Middle frontal gyrus (tissue), 1 donor: ENCODE measurements around the gene DDA1.
"Not testable (repeated sequence)": the region's sequence is repeated elsewhere in the genome, so short reads cannot be mapped to it uniquely, and the experiment has no call there.

Experiments
- DNase-seq: peaks from one replicate; pipeline ENCODE4 v3.0.0-alpha.2; 2015; ENCODE audit warnings: low spot score; ENCODE audit errors: extremely low spot score

DDA1 gene

DNA sequence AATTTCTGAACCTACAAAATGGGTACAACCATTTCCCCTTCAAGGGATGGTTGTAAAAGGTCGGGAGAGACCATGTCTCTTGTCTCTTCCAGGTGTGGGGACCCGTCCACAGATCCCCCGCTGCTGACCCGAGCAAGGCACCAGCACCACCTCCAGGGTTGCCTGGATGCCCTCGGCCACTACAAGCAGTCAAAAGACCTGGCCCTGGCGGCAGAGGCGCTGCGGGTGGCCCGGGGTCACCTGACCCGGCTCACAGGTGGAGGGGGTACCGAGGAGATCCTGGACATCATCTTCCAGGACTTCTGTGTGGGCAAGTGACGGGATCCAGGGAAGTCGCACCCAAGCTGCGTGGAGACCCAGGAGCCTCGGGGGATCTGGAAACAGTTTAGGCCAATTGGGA lies 32.0 kb downstream of the DDA1 start:
- no peak for DNase-seq

DNA sequence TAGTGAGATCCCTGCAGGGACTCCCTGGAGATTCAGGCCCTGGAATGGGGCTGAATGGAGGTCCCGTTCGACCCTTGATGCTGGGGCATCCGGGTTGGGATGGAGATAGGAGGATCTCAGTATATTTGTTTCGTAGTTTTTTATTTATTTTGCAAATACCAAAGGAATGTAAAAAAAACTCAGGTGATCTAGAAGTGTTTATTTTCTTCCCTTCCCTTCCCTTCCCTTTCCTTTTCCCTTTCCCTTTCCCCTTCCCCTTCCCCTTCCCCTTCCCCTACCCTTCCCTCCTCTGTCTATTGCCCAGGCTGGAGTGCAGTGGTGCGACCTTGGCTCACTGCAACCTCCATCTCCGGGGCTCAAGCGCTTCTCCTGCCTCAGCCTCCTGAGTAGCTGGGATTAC lies 32.5 kb downstream of the DDA1 start:
- no peak for DNase-seq

DNA sequence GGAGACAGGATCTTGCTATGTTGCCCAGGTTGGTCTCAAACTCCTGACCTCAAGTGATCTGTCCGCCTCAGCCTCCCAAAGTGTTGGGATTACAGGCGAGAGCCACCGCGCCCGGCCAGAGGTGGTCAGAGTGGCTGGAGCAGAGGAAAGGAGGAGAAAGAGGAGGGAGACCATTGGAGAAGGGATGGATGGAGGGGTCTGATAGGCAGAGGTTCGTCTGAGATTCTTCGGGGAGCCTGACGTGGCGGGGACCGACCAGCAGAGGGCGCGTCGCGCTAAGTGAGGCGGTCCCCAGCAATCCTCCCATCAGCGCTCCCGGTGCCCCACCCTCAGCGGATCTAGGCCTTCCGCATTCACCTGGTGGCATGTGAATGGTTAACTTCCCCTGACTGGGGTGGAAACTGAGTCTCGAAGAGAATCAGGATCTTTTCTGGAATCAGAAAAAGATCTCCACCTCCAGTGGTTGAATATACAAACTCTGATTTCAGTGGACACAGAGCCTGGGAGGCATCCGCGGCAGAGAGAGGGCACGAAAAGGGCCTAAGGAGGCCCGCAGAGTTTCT lies 36.8 kb downstream of the DDA1 start:
- peak; percentile 32 for DNase-seq

DNA sequence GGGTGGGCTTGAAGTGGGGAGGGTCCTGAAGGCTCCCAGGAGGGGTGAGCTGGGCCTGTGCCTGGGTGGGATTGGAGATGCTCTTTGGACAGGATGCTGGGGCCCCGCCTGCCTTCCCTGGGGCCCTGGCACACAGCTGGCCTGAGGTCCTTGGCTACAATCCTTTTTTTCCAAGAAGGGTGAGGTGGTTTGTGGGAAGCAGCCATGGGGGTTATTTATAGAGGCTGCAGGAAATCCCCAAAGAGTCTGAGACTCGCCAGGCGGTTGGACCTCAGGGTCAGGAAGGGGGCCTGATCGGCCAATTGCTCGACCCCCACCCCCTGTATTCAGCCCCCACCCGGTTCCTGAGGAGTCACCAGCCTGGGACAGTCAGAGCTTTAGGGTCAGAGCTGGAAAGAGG lies 38.0 kb downstream of the DDA1 start:
- no peak for DNase-seq

DNA sequence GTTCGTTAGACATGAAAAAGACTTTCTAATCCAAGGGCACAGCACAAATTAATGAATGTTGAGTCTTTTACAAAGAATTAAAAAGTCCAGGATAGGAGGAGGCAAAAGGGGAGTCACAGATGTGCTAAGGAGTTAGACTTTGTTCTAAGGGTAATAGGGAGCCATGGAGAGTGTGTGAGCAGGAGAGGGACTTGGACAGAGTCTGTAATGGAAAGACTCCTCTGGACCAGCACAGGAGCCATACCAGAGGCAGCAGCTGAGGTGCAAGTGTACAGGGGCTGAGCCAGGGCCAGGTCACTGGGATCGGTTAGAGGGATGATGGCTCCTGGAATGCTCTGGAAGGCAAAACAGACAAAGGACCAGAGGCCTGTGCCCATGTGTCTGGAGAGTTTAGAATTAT lies 38.5 kb downstream of the DDA1 start:
- no peak for DNase-seq

DNA sequence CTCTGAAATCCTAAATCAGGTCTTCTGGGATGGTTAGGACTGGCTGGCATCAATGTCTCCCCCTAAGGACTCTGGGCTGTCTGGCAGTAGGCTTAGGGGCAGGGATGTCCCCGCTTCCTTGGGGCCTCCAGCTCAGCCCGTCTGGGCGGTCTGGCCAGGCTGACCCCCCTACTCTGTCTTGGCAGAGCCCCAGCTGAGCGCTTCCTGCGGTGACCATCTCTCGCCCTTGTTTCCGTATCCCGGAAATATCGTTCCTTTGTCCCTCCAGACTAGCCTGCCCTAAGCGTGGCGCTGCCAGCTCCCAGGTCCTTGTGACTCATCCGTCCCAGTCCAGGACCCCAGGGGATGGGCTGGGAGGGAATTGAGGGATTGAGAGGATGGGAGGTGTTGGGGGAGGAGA lies 39.3 kb downstream of the DDA1 start:
- DNase-seq: no peak

DNA sequence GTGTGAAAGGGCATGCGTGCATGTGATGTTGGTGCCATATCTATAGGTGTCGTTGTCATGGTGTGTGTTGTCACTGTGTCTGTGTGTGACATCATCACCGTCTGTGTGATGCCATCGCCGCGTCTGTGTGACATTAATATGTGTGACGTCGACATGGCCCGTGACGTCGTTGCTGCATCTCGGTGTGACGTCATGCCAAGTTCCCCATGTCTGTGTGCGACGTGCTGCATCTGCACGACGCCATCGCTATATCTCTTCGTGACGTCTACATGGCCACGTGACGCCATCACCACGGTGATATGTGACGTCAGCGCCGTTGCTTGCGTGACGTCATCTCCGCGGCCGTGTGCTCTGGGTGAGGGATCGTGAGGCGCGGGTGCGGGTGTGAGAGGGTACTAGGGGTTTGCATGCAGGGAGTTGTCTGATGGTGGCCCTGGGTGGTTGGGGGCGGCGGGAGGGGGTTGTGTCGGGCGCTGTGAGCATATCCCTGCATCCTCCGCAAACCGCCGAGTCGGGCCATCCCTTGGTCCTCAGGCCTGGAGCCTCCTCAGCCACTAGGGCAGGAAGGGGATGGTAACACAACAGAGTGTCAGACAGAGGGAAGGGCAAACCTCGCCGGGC lies 42.6 kb downstream of the DDA1 start:
- DNase-seq: no peak

DNA sequence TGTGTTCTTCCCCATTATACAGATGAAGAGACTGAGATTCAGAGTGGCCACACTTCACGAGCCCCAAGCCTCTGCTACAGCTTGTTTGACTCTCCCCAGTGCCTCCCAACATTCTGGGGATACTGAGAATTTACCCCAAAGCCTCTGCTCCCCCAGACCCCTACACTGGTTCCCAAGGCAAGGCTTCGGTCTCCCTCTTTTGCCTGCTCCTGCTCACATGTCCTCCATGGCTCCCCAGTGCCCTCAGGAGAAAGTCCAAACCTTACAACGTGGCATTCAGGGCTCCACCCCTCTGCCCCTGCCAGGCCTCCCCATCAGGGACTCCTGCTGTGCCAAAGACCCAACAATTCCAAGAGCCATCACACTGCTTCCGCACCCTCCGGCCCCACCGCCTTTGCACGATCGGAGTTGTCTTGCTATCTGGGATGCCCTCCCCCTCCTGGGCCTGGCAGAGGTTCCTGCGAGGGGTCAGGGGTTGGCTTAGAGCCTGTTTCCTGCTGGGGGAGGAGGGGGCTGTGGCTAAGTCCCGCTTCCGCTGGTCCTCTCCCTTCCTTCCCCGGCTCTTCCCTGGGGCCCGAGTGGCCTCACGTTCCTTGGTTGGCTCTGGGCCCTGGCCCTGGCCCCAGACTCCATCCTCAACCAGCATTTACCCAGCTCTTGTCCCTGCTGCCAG lies 43.4 kb downstream of the DDA1 start:
- no peak for DNase-seq

DNA sequence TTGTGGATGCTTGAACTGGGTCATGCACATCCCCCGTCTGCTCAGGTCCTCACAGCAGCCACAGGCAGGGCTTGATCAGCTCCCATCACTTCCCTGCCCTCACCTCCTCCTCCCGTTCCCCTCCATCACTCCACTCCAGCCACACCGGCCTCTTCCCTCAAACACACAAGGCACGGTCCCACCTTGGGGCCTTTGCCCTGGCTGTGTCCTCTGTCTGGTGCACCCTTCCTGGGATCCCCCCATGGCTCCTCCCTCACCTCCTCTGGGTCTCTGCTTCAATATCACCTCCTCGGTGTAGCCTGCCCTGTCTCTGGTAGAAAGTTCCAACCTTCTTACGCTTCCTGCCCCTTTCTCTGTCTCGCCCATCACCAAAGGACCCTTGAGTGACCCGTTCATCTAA lies 44.0 kb downstream of the DDA1 start:
- no peak for DNase-seq

DNA sequence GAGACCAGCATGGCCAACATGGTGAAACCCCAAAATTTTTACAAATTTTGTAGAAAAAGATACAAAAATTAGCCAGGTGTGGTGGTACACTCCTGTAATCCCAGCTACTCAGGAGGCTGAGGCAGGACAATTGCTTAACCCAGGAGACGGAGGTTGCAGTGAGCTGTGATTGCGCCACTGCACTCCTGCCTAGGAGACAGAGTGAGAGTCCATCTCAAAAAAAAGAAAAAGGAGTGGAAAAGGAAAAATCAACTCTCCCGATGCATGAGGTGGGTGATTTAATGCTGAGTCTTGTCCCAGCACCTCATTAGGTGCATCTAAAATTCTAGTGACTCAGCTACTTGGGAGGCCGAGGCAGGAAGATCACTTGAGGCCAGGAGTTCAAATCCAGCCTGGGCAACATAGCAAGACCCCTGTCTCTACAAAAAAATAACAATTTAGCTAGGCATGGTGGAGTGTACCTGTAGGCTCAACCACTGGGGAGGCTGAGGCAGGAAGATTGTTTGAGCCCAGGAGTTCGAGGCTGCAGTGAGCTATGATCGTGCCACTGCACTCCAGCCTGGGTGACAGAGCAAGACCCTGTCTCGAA lies 47.8 kb downstream of the DDA1 start:
- no peak for DNase-seq

DNA sequence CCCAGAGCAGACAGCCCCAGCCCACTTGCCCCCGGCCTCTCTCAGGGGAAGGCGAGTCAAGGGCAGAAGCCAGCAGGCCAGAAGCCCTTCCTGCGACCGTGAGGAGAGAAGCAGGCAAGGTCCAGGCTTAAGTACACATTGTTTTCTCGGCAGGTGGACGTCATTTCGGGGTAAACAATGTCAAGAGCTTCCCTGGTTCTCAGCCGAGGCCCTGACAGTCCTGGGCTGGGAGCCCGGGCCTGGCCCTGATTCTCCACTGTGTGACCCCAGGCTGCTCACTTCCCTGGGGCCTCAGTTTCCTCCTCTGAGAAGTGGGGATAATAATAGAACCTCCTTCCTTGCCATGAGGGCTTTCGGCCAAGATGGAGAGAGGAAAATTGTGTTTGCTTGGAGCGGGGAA lies 48.4 kb downstream of the DDA1 start:
- no peak for DNase-seq

DNA sequence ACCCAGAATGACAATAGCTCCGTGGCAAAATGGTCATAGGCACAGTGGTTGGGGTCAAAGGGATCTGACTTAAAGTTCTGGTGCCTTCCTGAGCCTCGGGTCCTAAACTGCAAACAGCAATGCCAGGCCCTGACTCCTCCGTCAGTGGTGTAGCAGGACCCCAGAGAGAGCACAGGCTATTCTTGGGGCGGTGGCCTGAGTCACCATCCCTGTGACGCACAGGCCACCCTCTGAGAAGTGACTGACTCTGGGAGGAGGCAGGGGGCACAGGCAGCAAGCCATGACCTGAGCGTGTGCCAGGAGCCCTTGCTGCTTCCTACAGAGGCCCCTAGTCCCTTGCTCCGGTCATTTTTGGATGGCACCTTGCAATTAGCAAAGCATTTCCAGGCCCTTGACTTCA lies 49.0 kb downstream of the DDA1 start:
- no peak for DNase-seq

DNA sequence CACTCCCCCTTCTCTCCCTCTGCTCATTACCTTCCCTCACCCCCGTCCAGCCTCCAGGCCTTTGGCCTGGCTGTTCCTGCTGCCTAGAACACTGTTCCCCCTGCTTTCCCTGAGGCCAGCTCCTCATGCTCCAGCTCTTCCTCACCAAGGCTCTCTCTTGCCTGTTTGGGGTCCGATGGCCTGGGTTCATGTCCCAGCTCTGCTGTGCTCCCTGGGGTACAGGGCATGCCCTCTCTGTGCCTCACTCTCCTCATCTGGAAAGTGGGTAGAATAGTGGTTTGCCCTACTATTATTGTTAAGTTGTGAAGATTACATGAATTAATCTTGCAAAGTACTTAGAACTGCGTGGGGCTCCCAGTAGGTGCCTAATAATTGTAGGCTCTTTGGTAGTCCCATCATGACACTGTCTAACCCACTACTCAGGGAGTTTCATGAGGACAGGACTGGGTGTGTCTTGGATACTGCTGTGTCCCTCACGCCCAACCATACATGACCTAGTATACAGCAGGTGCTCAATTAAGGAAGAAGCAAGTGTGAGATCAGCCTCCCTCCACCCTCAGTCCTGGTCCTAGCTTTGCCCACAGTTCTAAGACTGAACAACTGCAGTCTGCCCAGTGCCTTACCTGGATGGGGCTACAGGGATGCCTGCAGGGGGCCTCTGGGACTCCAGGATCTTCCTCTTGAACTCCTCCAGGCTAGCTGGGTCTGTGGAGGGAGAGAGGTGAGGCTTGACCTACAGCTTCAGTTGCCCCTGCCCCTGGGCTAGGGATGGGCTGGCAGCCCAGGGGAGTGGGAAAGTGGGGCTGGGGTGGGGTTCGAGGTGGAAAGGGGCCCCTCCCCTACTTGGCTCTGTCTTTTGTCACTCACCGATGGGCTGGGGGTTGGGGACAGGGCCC lies 50.8 kb downstream of the DDA1 start:
- DNase-seq: no peak

DNA sequence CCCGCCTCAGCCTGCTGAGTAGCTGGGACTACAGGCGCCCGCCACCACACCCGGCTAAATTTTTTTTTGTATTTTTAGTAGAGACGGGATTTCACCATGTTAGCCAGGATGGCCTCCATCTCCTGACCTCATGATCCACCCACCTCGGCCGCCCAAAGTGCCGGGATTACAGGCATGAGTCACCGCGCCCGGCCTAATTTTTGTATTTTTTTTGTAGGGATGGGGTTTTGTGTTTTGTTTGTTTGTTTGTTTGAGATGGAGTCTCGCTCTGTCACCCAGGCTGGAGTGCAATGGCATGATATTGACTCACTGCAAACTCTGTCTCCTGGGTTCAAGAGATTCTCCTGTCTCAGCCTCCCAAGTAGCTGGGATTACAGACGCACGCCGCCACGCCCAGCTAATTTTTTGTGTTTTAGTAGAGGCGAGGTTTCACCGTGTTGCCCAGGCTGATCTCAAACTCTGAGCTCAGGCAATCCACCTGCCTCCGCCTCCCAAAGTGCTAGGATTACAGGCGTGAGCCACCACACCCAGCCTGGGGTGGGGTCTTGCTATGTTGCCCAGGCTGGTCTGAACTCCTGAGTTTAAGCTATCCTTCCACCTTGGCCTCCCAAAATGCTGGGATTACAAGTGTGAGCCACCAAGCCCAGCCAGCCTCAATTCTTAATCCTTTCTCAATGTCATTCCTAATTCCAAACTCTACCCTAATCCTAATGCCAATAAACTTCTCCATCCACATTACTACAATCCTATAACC lies 54.7 kb downstream of the DDA1 start:
- not testable (repeated sequence) for DNase-seq

DNA sequence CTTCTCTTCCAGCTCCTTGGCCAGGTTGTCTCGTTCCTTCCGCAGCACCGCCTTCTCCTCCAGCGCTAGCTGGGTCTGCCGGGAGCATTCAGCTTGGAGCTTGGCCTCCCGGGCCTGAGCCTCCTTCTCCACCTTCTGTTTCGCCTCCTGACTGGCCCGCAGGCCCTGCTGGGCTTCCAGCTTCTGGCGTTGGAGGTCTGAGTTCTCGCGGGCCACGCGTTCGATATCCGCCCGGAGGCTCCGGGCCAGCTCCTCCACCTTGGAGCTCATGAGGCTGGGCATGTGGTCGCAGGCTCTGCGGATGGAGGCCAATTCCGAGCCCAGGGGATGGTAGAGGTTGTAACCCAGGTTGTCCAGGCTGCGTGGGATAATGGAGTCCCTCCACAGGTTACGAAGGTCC lies 56.0 kb downstream of the DDA1 start:
- no peak for DNase-seq

DNA sequence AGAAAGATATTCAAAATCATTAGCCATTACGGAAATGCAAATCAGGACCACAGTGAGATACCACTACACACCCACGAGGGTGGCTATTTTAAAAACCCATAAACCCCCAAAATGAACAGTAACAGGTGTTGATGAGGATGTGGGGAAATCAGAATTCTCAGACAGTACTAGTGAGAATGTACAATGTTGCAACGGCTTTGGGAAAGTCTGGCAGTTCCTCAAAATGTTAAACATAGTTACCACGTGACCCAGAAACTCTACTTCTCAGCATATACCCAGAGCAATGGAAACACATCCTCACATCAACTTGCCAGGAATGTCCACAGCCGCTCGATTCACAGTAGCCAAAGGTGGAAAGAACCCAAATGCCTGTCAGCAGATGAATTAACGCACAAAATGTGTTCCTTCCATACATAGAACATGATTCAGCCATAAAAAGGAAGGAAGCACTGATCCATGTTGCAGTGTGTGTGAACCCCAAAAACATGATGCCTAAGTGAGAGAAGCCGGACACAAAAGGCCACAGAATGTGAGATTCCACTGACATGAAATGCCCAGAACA lies 60.7 kb downstream of the DDA1 start:
- DNase-seq: peak; percentile 66
